H1 (cell line): Measurements from ENCODE around the gene CAMK1. TPM values are rescaled to one million over a fixed set of nuclear protein-coding genes. Genes with fewer than 3 reads are reported as not detected.

Source experiments
- CTCF ChIA-PET: fragments of 300-600 bp; sonication (Branson Sonifier 250); formaldehyde crosslinking; loops from one replicate; lab custom pipeline; 2021; ENCODE audit not compliant: partially characterized antibody; lab: Charles Lee
- POLR2A ChIA-PET: fragments of 300-600 bp; sonication (Branson Sonifier 250); formaldehyde crosslinking; loops from one replicate; lab custom pipeline; 2021; ENCODE audit warnings: inconsistent platforms; ENCODE audit not compliant: partially characterized antibody; lab: Charles Lee
- DNase-seq, 2 experiments: peaks; one replicate each; pipeline versions ENCODE4 v3.0.0 to v3.0.0-alpha.2; 2010 to 2022; ENCODE audit warnings: low spot score in 2 of 2, low read depth in 1 of 2, mixed read lengths in 1 of 2
- FAIRE-seq: peaks from 2 replicates; lab custom pipeline; 2011; peaks lifted over from hg19 to GRCh38; lab: Jason Lieb, UNC
- H2AFZ ChIP-seq: 2 replicates; pipeline ENCODE4 v1.8.1; 2012; ENCODE audit warnings: low read length, inconsistent platforms
- H2AK5ac ChIP-seq: 2 replicates; pipeline ENCODE4 v1.6.1; 2013; ENCODE audit warnings: low read depth, low read length
- H2BK120ac ChIP-seq: replicated peaks from 2 replicates; pipeline ENCODE3; 2013; ENCODE audit warnings: low read depth, low read length, inconsistent platforms
- H2BK12ac ChIP-seq: 2 replicates; pipeline ENCODE4 v1.6.1; 2013; ENCODE audit warnings: low read depth, low read length
- H2BK15ac ChIP-seq: 2 replicates; pipeline ENCODE4 v1.6.1; 2013; ENCODE audit warnings: low read length
- H2BK20ac ChIP-seq: 2 replicates; pipeline ENCODE4 v1.6.1; 2013; ENCODE audit warnings: low read length
- H2BK5ac ChIP-seq: 2 replicates; pipeline ENCODE4 v1.6.1; 2013; ENCODE audit warnings: low read depth, low read length
- H3K14ac ChIP-seq: 2 replicates; pipeline ENCODE4 v1.6.1; 2013; ENCODE audit warnings: inconsistent platforms; ENCODE audit not compliant: insufficient read length
- H3K18ac ChIP-seq: 2 replicates; pipeline ENCODE4 v1.6.1; 2013; ENCODE audit warnings: low read length; ENCODE audit errors: extremely low read depth
- H3K23ac ChIP-seq: 2 replicates; pipeline ENCODE4 v1.6.1; 2013; ENCODE audit warnings: inconsistent platforms; ENCODE audit not compliant: insufficient read length
- H3K23me2 ChIP-seq: 2 replicates; pipeline ENCODE4 v1.6.1; 2013; ENCODE audit warnings: low read depth, low read length
- H3K27ac ChIP-seq: 2 replicates; pipeline ENCODE4 v1.6.1; 2011; ENCODE audit warnings: low read depth, low read length, inconsistent platforms
- H3K27me3 ChIP-seq, 4 experiments: replicated peaks in 1 of 4; 1 replicate in 1 of 4; 2 replicates in 3 of 4; pipeline versions ENCODE4 v1.6.1 to v1.8.1; 2011 to 2013; ENCODE audit warnings: low read length in 3 of 4, mild to moderate bottlenecking in 3 of 4, inconsistent platforms in 2 of 4, mixed read lengths in 2 of 4, moderate library complexity in 1 of 4; ENCODE audit not compliant: control insufficient read depth in 3 of 4, insufficient read depth in 3 of 4; ENCODE audit errors: extremely low read depth in 1 of 4
- H3K36me3 ChIP-seq, 4 experiments: 2 replicates each; pipeline versions ENCODE4 v1.6.1 to v1.8.1; 2011 to 2013; ENCODE audit warnings: mild to moderate bottlenecking in 4 of 4, low read length in 3 of 4, moderate library complexity in 2 of 4, control low read depth in 1 of 4, inconsistent platforms in 1 of 4; ENCODE audit not compliant: insufficient read depth in 4 of 4, control insufficient read depth in 2 of 4
- H3K4ac ChIP-seq: replicated peaks from 2 replicates; pipeline ENCODE3; 2013; ENCODE audit warnings: low read length, low read depth, mixed read lengths, inconsistent platforms; ENCODE audit not compliant: insufficient read length
- H3K4me1 ChIP-seq, 4 experiments: replicated peaks in 1 of 4; 1 replicate in 1 of 4; 2 replicates in 3 of 4; pipeline versions ENCODE4 v1.6.1 to v1.8.1; 2011 to 2013; ENCODE audit warnings: low read length in 3 of 4, inconsistent platforms in 2 of 4, mixed read lengths in 1 of 4; ENCODE audit not compliant: insufficient read depth in 4 of 4, control insufficient read depth in 3 of 4
- H3K4me2 ChIP-seq, 2 experiments: 2 replicates each; pipeline versions ENCODE4 v1.6.1 to v1.8.1; 2011 to 2013; ENCODE audit warnings: low read depth in 2 of 2, low read length in 2 of 2, control low read depth in 1 of 2, inconsistent platforms in 1 of 2, mild to moderate bottlenecking in 1 of 2; ENCODE audit not compliant: insufficient read depth in 1 of 2
- H3K4me3 ChIP-seq, 4 experiments: fragments of 200-600, 300-600 bp in 1 of 4; sonication (generic), shearing (Covaris generic), sonication (Bioruptor Twin) in 1 of 4; 2 replicates each; pipeline versions ENCODE4 v1.5.1 to v1.8.1; 2011 to 2016; ENCODE audit warnings: low read length in 4 of 4, low read depth in 3 of 4, control low read depth in 2 of 4, inconsistent platforms in 2 of 4, mild to moderate bottlenecking in 2 of 4, mixed read lengths in 1 of 4, moderate library complexity in 1 of 4; ENCODE audit not compliant: insufficient read depth in 2 of 4; ENCODE audit errors: extremely low read depth in 1 of 4
- H3K56ac ChIP-seq: replicated peaks from 2 replicates; pipeline ENCODE3; 2013; ENCODE audit warnings: low read depth, mild to moderate bottlenecking, mixed read lengths, low read length, inconsistent platforms; ENCODE audit not compliant: insufficient read length
- H3K79me1 ChIP-seq: 2 replicates; pipeline ENCODE4 v1.6.1; 2013; ENCODE audit warnings: low read depth, low read length, control low read depth
- H3K79me2 ChIP-seq, 2 experiments: 2 replicates each; pipeline versions ENCODE4 v1.6.1 to v1.8.1; 2012 to 2013; ENCODE audit warnings: low read length in 2 of 2, mild to moderate bottlenecking in 2 of 2, inconsistent platforms in 1 of 2; ENCODE audit not compliant: insufficient read depth in 2 of 2, control insufficient read depth in 1 of 2
- H3K9ac ChIP-seq, 4 experiments: replicated peaks in 1 of 4; 1 replicate in 1 of 4; 2 replicates in 3 of 4; pipeline versions ENCODE4 v1.6.1 to v1.8.1; 2011 to 2013; ENCODE audit warnings: low read depth in 3 of 4, low read length in 3 of 4, control low read depth in 2 of 4, mild to moderate bottlenecking in 2 of 4, moderate library complexity in 2 of 4, inconsistent platforms in 1 of 4; ENCODE audit errors: extremely low read depth in 1 of 4
- H3K9me3 ChIP-seq, 2 experiments: 2 replicates each; pipeline versions ENCODE4 v1.6.1 to v1.8.1; 2012 to 2013; ENCODE audit warnings: mild to moderate bottlenecking in 2 of 2, moderate library complexity in 2 of 2, control low read depth in 1 of 2, inconsistent platforms in 1 of 2, low read depth in 1 of 2, low read length in 1 of 2, mixed read lengths in 1 of 2; ENCODE audit not compliant: insufficient read depth in 2 of 2
- H4K20me1 ChIP-seq, 2 experiments: replicated peaks in 1 of 2; 2 replicates each; pipeline versions ENCODE3 to v1.8.1; 2011 to 2013; ENCODE audit warnings: inconsistent platforms in 2 of 2, low read length in 2 of 2, mild to moderate bottlenecking in 1 of 2; ENCODE audit not compliant: insufficient read depth in 2 of 2, control insufficient read depth in 1 of 2
- H4K5ac ChIP-seq: 2 replicates; pipeline ENCODE4 v1.6.1; 2013; ENCODE audit warnings: low read length, low read depth, mixed read lengths, inconsistent platforms; ENCODE audit not compliant: insufficient read length
- H4K8ac ChIP-seq: 2 replicates; pipeline ENCODE4 v1.8.0; 2013; ENCODE audit warnings: mild to moderate bottlenecking, moderate library complexity, low read length, inconsistent platforms; ENCODE audit not compliant: insufficient read depth; ENCODE audit errors: extremely low read depth
- H4K91ac ChIP-seq: replicated peaks from 2 replicates; pipeline ENCODE3; 2013; ENCODE audit warnings: low read length, mixed read lengths, inconsistent platforms; ENCODE audit not compliant: insufficient read length
- KDM1A ChIP-seq: fragments of 200-600, 300-600 bp; sonication (generic); IDR thresholded peaks from 2 replicates; pipeline ENCODE4 v1.7.1; 2016; ENCODE audit warnings: mild to moderate bottlenecking, low read length, borderline replicate concordance
- POLR2AphosphoS5 ChIP-seq: IDR thresholded peaks from 2 replicates; pipeline ENCODE4 v1.6.1; 2011; ENCODE audit warnings: low read depth, low read length
- SUZ12 ChIP-seq: fragments of 200-600 bp; sonication (generic); IDR thresholded peaks from 2 replicates; pipeline ENCODE4 v1.6.1; 2012; ENCODE audit warnings: mild to moderate bottlenecking, inconsistent platforms, low read length, moderate library complexity, mixed read lengths
- WGBS, 2 experiments: shearing (Covaris generic) in 1 of 2; methylation state at CpG; one replicate each; pipeline versions ENCODE4 v1.1.6 to v1.1.7; 2013 to 2015; ENCODE audit warnings: low lambda C conversion rate in 2 of 2, mixed read lengths in 2 of 2, inconsistent platforms in 1 of 2, low coverage in 1 of 2, missing lambda C conversion rate in 1 of 2; ENCODE audit not compliant: insufficient replicate concordance in 2 of 2, insufficient coverage in 1 of 2, insufficient read length in 1 of 2; ENCODE audit errors: extremely low coverage in 1 of 2, missing lambda C conversion rate in 1 of 2; 5-methylcytosine and 5-hydroxymethylcytosine counted together
- polyA plus RNA-seq, 7 experiments: library from polyadenylated mRNA; depleted of rRNA in 3 of 7; stranded (reverse) in 5 of 7; unstranded in 2 of 7; fragments of >200 nt in 5 of 7; fragments of 200-250 nt in 2 of 7; gene quantifications; 1 replicate in 5 of 7; 2 replicates in 1 of 7; 4 replicates in 1 of 7; pipeline versions ENCODE4 v1.2.1 to v1.2.3, GENCODE V29; 2011 to 2013; ENCODE audit warnings: missing spikeins in 2 of 7, mixed read lengths in 2 of 7
- total RNA-seq: library from RNA; stranded (reverse); fragmentation: NEBNext Ultra II Directional; extraction: Animal tissue kit (Norgen Biotek cat#: 25700); gene quantifications from 2 replicates; pipeline ENCODE4 v1.2.1, GENCODE V29; 2021

The CAMK1 gene
- total and polyA plus RNA-seq, 2 of the 8 experiments (the other 6 are each of a cell fraction or from before 2014, with no cell fraction given): 4.9 to 5.1 TPM

GRCh38 chr3:9794400-9794799 lies 24.7 kb upstream of the CAMK1 start:
- H2BK12ac ChIP-seq: no peak overlapping the region
- 94% methylated on average over 11 of the region's 11 CpGs; no CpG with 5 or more reads in 1 of the 2 experiments for WGBS, 2 experiments
- no peaks in the 10 kb centered on the region for H3K27me3 ChIP-seq
- TF ChIP-seq SUZ12 (no peak), KDM1A (peak; percentile 68; the same call in 1 of the 2 replicates), POLR2AphosphoS5 (no peak)
- H4K20me1 ChIP-seq: no peaks in the 10 kb centered on the region
- no peaks in the 10 kb centered on the region for H3K9me3 ChIP-seq
- no peak overlapping the region for H2BK120ac ChIP-seq
- H2BK20ac ChIP-seq: no peak overlapping the region
- H3K4me1 ChIP-seq: peaks cover 0 to 8% (median 0%) of the 10 kb centered on the region in 4 experiments; a peak in 2 of 7 replicates
- FAIRE-seq (no peak), DNase-seq (no peak)
- no peak overlapping the region for H3K4me3 ChIP-seq
- ChIA-PET CTCF (no interaction called here), POLR2A (interaction anchor here (2.4 to 5.5 kb wide), 2 partner anchors 13 to 63 kb away, joined by 17 to 71 read pairs; partner anchors contain the start of genes BRPF1 and TTLL3)
- no peak overlapping the region for H3K9ac ChIP-seq
- no peak overlapping the region for H2BK5ac ChIP-seq
- peak overlapping the region in 1 of 2 experiments; percentile 83; a peak in 1 of 4 replicates for H3K4me2 ChIP-seq
- H2AK5ac ChIP-seq: no peak overlapping the region
- H3K79me1 ChIP-seq: peaks cover 9% of the 10 kb centered on the region
- no peak overlapping the region for H4K8ac ChIP-seq
- no peak overlapping the region for H3K4ac ChIP-seq
- no peak overlapping the region for H3K18ac ChIP-seq
- peaks cover 8% of the 10 kb centered on the region for H3K23me2 ChIP-seq
- H3K27ac ChIP-seq: no peak overlapping the region
- no peak overlapping the region for H2AFZ ChIP-seq
- no peak overlapping the region for H3K56ac ChIP-seq
- peaks cover 3 to 37% (median 24%) of the 10 kb centered on the region in 4 experiments; a peak in 7 of 8 replicates for H3K36me3 ChIP-seq
- no peak overlapping the region for H3K23ac ChIP-seq
- no peak overlapping the region for H4K5ac ChIP-seq
- H2BK15ac ChIP-seq: no peak overlapping the region
- H3K14ac ChIP-seq: no peak overlapping the region
- H4K91ac ChIP-seq: no peak overlapping the region
- H3K79me2 ChIP-seq: peaks cover 0 to 40% of the 10 kb centered on the region in 2 experiments; a peak in 2 of 4 replicates
